C4-2B (cell line): Measurements from ENCODE around the gene UTF1.

Experiments used
- CTCF ChIP-seq: fragments of 450-650 bp; conservative IDR thresholded peaks from 2 replicates; pipeline ENCODE4 v1.5.1; 2017; ENCODE audit warnings: mild to moderate bottlenecking
- ZFX ChIP-seq: fragments of 450-650 bp; IDR thresholded peaks from 2 replicates; pipeline ENCODE4 v1.6.1; 2017

- TF ChIP-seq CTCF (no peak), ZFX (no peak)
Measured at GRCh38 chr10:133277993-133278576, 48.1 kb downstream of the UTF1 start.
